K562 (cell line): ENCODE measurements around the gene CXCL6. TPM values are rescaled to one million over a fixed set of nuclear protein-coding genes. Genes with fewer than 3 reads are reported as not detected.

Source experiments
- ATAC-seq: fragments of 200-7000 bp; cut with Tn5 transposase; 3 replicates; pipeline ENCODE4 v1.9.1; 2020; ENCODE audit warnings: moderate library complexity
- BruUV-seq: library from RNA; stranded (reverse); fragments of 400-500 nt; replicated peaks from 2 replicates; lab custom pipeline; 2021; lab: Mats Ljungman, UMichigan
- CTCF ChIA-PET: fragments of 300-600 bp; formaldehyde crosslinking; extraction: SDS; loops from one replicate; lab custom pipeline; 2021; ENCODE audit warnings: low intra/inter-chr PET ratio; lab: Yijun Ruan, JAX
- POLR2A ChIA-PET: fragments of 300-600, 350-650 bp; sonication (Branson Sonifier 250); formaldehyde crosslinking; extraction: SDS; loops from one replicate; lab custom pipeline; 2021; ENCODE audit warnings: antibody characterized with exemption, inconsistent platforms; lab: Yijun Ruan, JAX
- DNase-seq, 4 experiments: peaks; one replicate each; pipeline versions ENCODE4 v3.0.0 to v3.0.0-alpha.2; 2011 to 2018; ENCODE audit warnings: low spot score in 3 of 4, mixed read lengths in 3 of 4; ENCODE audit errors: extremely low read depth in 1 of 4
- FAIRE-seq: peaks from 2 replicates; lab custom pipeline; 2011; peaks lifted over from hg19 to GRCh38; lab: Jason Lieb, UNC
- H2AFZ ChIP-seq: 2 replicates; pipeline ENCODE4 v1.6.0; 2011; ENCODE audit warnings: low read depth, low read length, control low read depth, inconsistent platforms
- H3K27ac ChIP-seq: fragments of 200-600 bp; 3 replicates; pipeline ENCODE4 v1.8.0; 2011; ENCODE audit warnings: low read depth, mild to moderate bottlenecking, control low read depth, inconsistent platforms, low read length, moderate library complexity, mixed read lengths; ENCODE audit errors: extremely low read depth
- H3K27me3 ChIP-seq, 2 experiments: fragments of 300-600 bp in 1 of 2; 2 replicates in 1 of 2; 3 replicates in 1 of 2; pipeline versions ENCODE4 v1.6.0 to v1.8.0; 2011; ENCODE audit warnings: inconsistent platforms in 2 of 2, low read length in 2 of 2, mild to moderate bottlenecking in 1 of 2, mixed read lengths in 1 of 2, moderate library complexity in 1 of 2; ENCODE audit not compliant: control insufficient read depth in 2 of 2, insufficient read depth in 2 of 2
- H3K36me3 ChIP-seq: fragments of 300-600 bp; 3 replicates; pipeline ENCODE4 v1.8.0; 2011; ENCODE audit warnings: mild to moderate bottlenecking, low read length, inconsistent platforms; ENCODE audit not compliant: control insufficient read depth, insufficient read depth
- H3K4me1 ChIP-seq, 2 experiments: fragments of 200-600 bp in 1 of 2; replicated peaks in 1 of 2; 2 replicates in 1 of 2; 3 replicates in 1 of 2; pipeline versions ENCODE4 v1.5.1 to v1.8.0; 2011; ENCODE audit warnings: inconsistent platforms in 2 of 2, low read length in 2 of 2, mild to moderate bottlenecking in 1 of 2, mixed read lengths in 1 of 2, moderate library complexity in 1 of 2; ENCODE audit not compliant: control insufficient read depth in 2 of 2, insufficient read depth in 2 of 2
- H3K4me2 ChIP-seq: 2 replicates; pipeline ENCODE4 v1.6.1; 2011; ENCODE audit warnings: low read length, control low read depth, inconsistent platforms, mixed read lengths; ENCODE audit not compliant: insufficient read depth
- H3K4me3 ChIP-seq: fragments of 200-600 bp; sonication (generic), shearing (Covaris generic); 2 replicates; pipeline ENCODE4 v1.5.1; 2016; ENCODE audit warnings: control low read depth, inconsistent platforms
- H3K79me2 ChIP-seq: fragments of 200-600 bp; 3 replicates; pipeline ENCODE4 v1.8.0; 2011; ENCODE audit warnings: low read length, inconsistent platforms; ENCODE audit not compliant: control insufficient read depth, insufficient read depth
- H3K9ac ChIP-seq, 2 experiments: 2 replicates each; pipeline versions ENCODE4 v1.6.0 to v1.6.1; 2011; ENCODE audit warnings: low read depth in 2 of 2, low read length in 2 of 2, control low read depth in 1 of 2, inconsistent platforms in 1 of 2, mild to moderate bottlenecking in 1 of 2, mixed read lengths in 1 of 2; ENCODE audit not compliant: insufficient read depth in 1 of 2
- H3K9me1 ChIP-seq: one replicate; pipeline ENCODE4 v1.6.0; 2011; ENCODE audit warnings: inconsistent platforms, mild to moderate bottlenecking, low read length, moderate library complexity; ENCODE audit not compliant: control insufficient read depth, insufficient read depth
- H3K9me3 ChIP-seq: replicated peaks from 2 replicates; pipeline ENCODE4 v1.5.1; 2011; ENCODE audit warnings: low read depth, low read length, inconsistent platforms; ENCODE audit not compliant: control insufficient read depth, insufficient read depth
- H4K20me1 ChIP-seq: replicated peaks from 2 replicates; pipeline ENCODE4 v1.6.1; 2011; ENCODE audit warnings: low read length, inconsistent platforms, mixed read lengths; ENCODE audit not compliant: control insufficient read depth, insufficient read depth
- DPF2 ChIP-seq: fragments of 450-650 bp; IDR thresholded peaks from 2 replicates; pipeline ENCODE4 v1.6.1; 2016
- FIP1L1 ChIP-seq: fragments of 200-400 bp; formaldehyde crosslinking; IDR thresholded peaks from 2 replicates; pipeline ENCODE4 v1.6.1; 2018; ENCODE audit warnings: mild to moderate bottlenecking, low read depth, low read length; ENCODE audit not compliant: poor library complexity, severe bottlenecking
- GATA2 ChIP-seq: sonication (generic); formaldehyde crosslinking; IDR thresholded peaks from 2 replicates; pipeline ENCODE4 v1.4.0; 2020; ENCODE audit warnings: mild to moderate bottlenecking, missing genetic modification reagents
- MAZ ChIP-seq, 2 experiments: fragments of 450-650 bp in 1 of 2; sonication (generic) in 1 of 2; formaldehyde crosslinking; IDR thresholded peaks in 1 of 2; conservative IDR thresholded peaks in 1 of 2; 2 replicates each; pipeline versions ENCODE4 v1.4.0 to v1.5.0; 2020; ENCODE audit warnings: mild to moderate bottlenecking in 1 of 2, missing genetic modification reagents in 1 of 2
- MEF2D ChIP-seq: conservative IDR thresholded peaks from 2 replicates; pipeline ENCODE4 v1.6.1; 2016; ENCODE audit warnings: low read depth, missing genetic modification characterization, missing compliant biosample characterization
- NR4A1 ChIP-seq, 2 experiments: fragments of 250-450 bp in 1 of 2; fragments of 450-650 bp in 1 of 2; sonication (Bioruptor Pico) in 1 of 2; IDR thresholded peaks; 2 replicates each; pipeline versions ENCODE4 v1.4.0 to v1.6.1; 2016 to 2020; ENCODE audit warnings: mild to moderate bottlenecking in 2 of 2, missing compliant biosample characterization in 1 of 2, missing genetic modification characterization in 1 of 2, moderate library complexity in 1 of 2
- NRF1 ChIP-seq, 2 experiments: fragments of 450-650 bp; IDR thresholded peaks in 1 of 2; conservative IDR thresholded peaks in 1 of 2; 2 replicates each; pipeline ENCODE4 v1.6.1; 2014; ENCODE audit warnings: mild to moderate bottlenecking in 2 of 2
- PTTG1 ChIP-seq: fragments of 450-650 bp; IDR thresholded peaks from 2 replicates; pipeline ENCODE4 v1.6.1; 2016; ENCODE audit warnings: low read depth, mild to moderate bottlenecking, missing genetic modification characterization, missing compliant biosample characterization
- RBM17 ChIP-seq: fragments of 200-400 bp; formaldehyde crosslinking; IDR thresholded peaks from 2 replicates; pipeline ENCODE4 v1.6.1; 2017; ENCODE audit warnings: low read depth, mild to moderate bottlenecking, low read length, borderline replicate concordance
- SMAD4 ChIP-seq: fragments of 250-450 bp; sonication (Bioruptor Pico); conservative IDR thresholded peaks from 2 replicates; pipeline ENCODE4 v1.8.0; 2021; ENCODE audit warnings: inconsistent platforms, mild to moderate bottlenecking, moderate library complexity
- TAF15 ChIP-seq: fragments of 200-400 bp; formaldehyde crosslinking; IDR thresholded peaks from 2 replicates; pipeline ENCODE4 v1.6.1; 2017; ENCODE audit warnings: mild to moderate bottlenecking, low read depth, low read length, moderate library complexity
- TEAD2 ChIP-seq: fragments of 450-650 bp; IDR thresholded peaks from 2 replicates; pipeline ENCODE4 v1.6.1; 2016; ENCODE audit warnings: missing genetic modification characterization, control low read depth, missing compliant biosample characterization
- XRCC3 ChIP-seq: fragments of 450-650 bp; IDR thresholded peaks from 2 replicates; pipeline ENCODE4 v1.6.1; 2017; ENCODE audit warnings: mild to moderate bottlenecking, moderate library complexity
- ZNF124 ChIP-seq: sonication (generic); formaldehyde crosslinking; IDR thresholded peaks from 2 replicates; pipeline ENCODE4 v1.8.1; 2022; ENCODE audit warnings: missing genetic modification reagents
- ZNF780A ChIP-seq: fragments of 250-450 bp; sonication (Bioruptor Pico); IDR thresholded peaks from 2 replicates; pipeline ENCODE4 v1.5.0; 2021; ENCODE audit warnings: mild to moderate bottlenecking
- WGBS: fragments of 100-300 bp; shearing (Covaris generic); methylation state at CpG from one replicate; pipeline ENCODE4 v1.1.6; 2016; ENCODE audit warnings: low coverage, mixed read lengths; ENCODE audit not compliant: insufficient coverage; ENCODE audit errors: missing lambda C conversion rate; 5-methylcytosine and 5-hydroxymethylcytosine counted together
- in situ Hi-C: fragments of 300-500 bp; cut with MboI; formaldehyde crosslinking; loops from 4 replicates; pipeline ENCODE4 v1.15.0; 2018; ENCODE audit warnings: inconsistent platforms, mixed read lengths
- intact Hi-C: fragments of 100-400 bp; cut with micrococcal nuclease; formaldehyde crosslinking; loops from 2 replicates; pipeline ENCODE4 v1.14.2; 2022
- polyA plus RNA-seq, 8 experiments: library from polyadenylated mRNA; depleted of rRNA in 4 of 8; stranded (reverse) in 5 of 8; unstranded in 3 of 8; fragments of >200 nt; fragmentation: Nextera tagmentation in 2 of 8; fragmentation: Illumina TruSeq in 1 of 8; extraction: Ambion mirVana in 2 of 8; extraction: Trizol in 1 of 8; gene quantifications; 2 replicates each; pipeline versions ENCODE4 v1.2.1 to v1.2.3, GENCODE V29; 2011 to 2014; ENCODE audit warnings: inconsistent platforms in 1 of 8, missing spikeins in 1 of 8
- total RNA-seq, 7 experiments: library from RNA; depleted of rRNA in 6 of 7; stranded (reverse); fragments of >200 nt in 6 of 7; fragmentation: Illumina TruSeq in 2 of 7; extraction: Trizol in 2 of 7; gene quantifications; 2 replicates each; pipeline versions ENCODE4 v1.2.1 to v1.2.3, GENCODE V29; 2011 to 2021; ENCODE audit warnings: low replicate concordance in 1 of 7
- TF ChIP-seq, protein P1 (sequence below): fragments of 200-800 bp; sonication (Bioruptor generic); IDR thresholded peaks from 2 replicates; pipeline ENCODE4 v1.6.1; 2017; ENCODE audit warnings: missing genetic modification characterization, missing compliant biosample characterization
- TF ChIP-seq, protein P2 (sequence below): fragments of 250-450 bp; sonication (Bioruptor Pico); IDR thresholded peaks from 2 replicates; pipeline ENCODE4 v1.6.1; 2021; ENCODE audit warnings: mild to moderate bottlenecking
- TF ChIP-seq, protein P3 (sequence below): sonication (generic); formaldehyde crosslinking; IDR thresholded peaks from 2 replicates; pipeline ENCODE4 v1.8.0; 2022; ENCODE audit warnings: missing genetic modification reagents, mild to moderate bottlenecking, borderline replicate concordance

Gene CXCL6
- total and polyA plus RNA-seq, 9 of the 15 experiments (the other 6 are each of a cell fraction or from before 2014, with no cell fraction given) = not detected

DNA sequence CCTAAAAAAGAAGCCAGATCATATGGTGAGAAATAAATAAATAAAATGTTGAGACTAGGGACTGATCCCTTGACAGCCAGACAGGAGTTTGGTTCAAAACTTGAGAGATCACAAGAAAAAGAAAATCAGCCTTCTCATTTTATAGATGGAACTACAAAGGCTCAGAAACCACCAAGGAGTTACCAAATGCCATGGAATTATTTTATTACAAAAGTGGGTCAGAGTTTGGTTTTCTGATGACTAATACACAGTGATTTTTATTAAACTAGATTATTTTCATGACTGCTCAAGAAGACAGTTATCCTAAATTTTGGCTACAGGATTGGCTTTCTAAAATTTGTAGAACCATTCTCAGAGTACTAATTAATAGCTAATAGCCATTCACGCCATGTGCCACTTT lies 38.9 kb downstream of the CXCL6 start:
- POLR2A ChIA-PET = interaction anchor here (0.5 kb wide), 1 partner anchor 170 kb away, joined by 3 read pairs; no protein-coding TSS in a partner anchor

DNA sequence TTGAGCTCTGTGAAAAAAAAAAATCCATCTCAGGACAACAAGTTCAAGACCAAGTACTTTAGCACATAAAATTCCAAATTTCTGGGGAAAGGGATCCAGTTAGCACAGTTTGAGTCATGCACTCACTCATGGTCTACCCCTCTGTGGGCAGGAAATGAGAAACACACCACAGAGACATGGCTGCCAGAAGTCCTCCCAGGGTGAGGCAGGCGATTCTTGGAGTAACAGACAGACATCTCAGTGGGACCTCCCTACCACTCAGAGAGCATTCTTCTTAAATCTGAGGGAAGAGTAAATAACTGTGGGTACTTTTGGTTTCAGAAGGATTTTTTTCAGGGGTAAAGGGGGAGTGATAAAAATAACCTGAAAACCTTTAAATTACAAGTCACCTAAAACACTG lies 46.8 kb downstream of the CXCL6 start:
- Histone ChIP-seq H3K9me3 (no peaks in the 10 kb centered on the region), H3K27ac (no peak overlapping the region), H3K4me1 (peaks cover 0 to 6% of the 10 kb centered on the region in 2 experiments; a peak in 2 of 5 replicates), H3K36me3 (no peaks in the 10 kb centered on the region), H3K9me1 (no peaks in the 10 kb centered on the region), H3K27me3 (no peaks in the 10 kb centered on the region), H3K9ac (no peak overlapping the region), H3K4me3 (no peak overlapping the region), H2AFZ (no peak overlapping the region), H4K20me1 (no peaks in the 10 kb centered on the region), H3K79me2 (no peaks in the 10 kb centered on the region), H3K4me2 (no peak overlapping the region)
- no peak for FAIRE-seq
- no TSS peak for BruUV-seq
- in situ Hi-C loops = no loop called here
- no peak for ATAC-seq
- 0% methylated on average over 1 of the region's 1 CpG for WGBS
- no peak for DNase-seq
- ChIA-PET CTCF (no interaction called here), POLR2A (no interaction called here)
- intact Hi-C loops = no loop called here
- TF ChIP-seq GATA2 (CRISPR knock-in tag) (no peak), NRF1 (conservative IDR thresholded peaks at IDR 0.05 in 1 of 2, IDR thresholded peaks at IDR 0.05 in 1 of 2) (no peak), ZNF124 (CRISPR knock-in tag) (no peak), ZNF780A (CRISPR knock-in tag) (no peak)
- TF ChIP-seq, protein P1, sequence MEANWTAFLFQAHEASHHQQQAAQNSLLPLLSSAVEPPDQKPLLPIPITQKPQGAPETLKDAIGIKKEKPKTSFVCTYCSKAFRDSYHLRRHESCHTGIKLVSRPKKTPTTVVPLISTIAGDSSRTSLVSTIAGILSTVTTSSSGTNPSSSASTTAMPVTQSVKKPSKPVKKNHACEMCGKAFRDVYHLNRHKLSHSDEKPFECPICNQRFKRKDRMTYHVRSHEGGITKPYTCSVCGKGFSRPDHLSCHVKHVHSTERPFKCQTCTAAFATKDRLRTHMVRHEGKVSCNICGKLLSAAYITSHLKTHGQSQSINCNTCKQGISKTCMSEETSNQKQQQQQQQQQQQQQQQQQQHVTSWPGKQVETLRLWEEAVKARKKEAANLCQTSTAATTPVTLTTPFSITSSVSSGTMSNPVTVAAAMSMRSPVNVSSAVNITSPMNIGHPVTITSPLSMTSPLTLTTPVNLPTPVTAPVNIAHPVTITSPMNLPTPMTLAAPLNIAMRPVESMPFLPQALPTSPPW (CRISPR knock-in tag) = no peak
- TF ChIP-seq, protein P2, sequence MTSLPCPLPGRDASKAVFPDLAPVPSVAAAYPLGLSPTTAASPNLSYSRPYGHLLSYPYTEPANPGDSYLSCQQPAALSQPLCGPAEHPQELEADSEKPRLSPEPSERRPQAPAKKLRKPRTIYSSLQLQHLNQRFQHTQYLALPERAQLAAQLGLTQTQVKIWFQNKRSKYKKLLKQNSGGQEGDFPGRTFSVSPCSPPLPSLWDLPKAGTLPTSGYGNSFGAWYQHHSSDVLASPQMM (CRISPR knock-in tag) = no peak
- TF ChIP-seq, protein P3, sequence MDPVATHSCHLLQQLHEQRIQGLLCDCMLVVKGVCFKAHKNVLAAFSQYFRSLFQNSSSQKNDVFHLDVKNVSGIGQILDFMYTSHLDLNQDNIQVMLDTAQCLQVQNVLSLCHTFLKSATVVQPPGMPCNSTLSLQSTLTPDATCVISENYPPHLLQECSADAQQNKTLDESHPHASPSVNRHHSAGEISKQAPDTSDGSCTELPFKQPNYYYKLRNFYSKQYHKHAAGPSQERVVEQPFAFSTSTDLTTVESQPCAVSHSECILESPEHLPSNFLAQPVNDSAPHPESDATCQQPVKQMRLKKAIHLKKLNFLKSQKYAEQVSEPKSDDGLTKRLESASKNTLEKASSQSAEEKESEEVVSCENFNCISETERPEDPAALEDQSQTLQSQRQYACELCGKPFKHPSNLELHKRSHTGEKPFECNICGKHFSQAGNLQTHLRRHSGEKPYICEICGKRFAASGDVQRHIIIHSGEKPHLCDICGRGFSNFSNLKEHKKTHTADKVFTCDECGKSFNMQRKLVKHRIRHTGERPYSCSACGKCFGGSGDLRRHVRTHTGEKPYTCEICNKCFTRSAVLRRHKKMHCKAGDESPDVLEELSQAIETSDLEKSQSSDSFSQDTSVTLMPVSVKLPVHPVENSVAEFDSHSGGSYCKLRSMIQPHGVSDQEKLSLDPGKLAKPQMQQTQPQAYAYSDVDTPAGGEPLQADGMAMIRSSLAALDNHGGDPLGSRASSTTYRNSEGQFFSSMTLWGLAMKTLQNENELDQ (CRISPR knock-in tag) = no peak

More for the DNA sequence above, 38.9 kb downstream of the CXCL6 start:
- H3K27me3 ChIP-seq = no peaks in the 10 kb centered on the region
- intact Hi-C loops = no loop called here
- H3K4me2 ChIP-seq = no peak overlapping the region
- no TSS peak for BruUV-seq
- H3K9ac ChIP-seq = no peak overlapping the region
- H3K9me1 ChIP-seq = no peaks in the 10 kb centered on the region
- H3K4me3 ChIP-seq = no peak overlapping the region
- FAIRE-seq = no peak
- no peaks in the 10 kb centered on the region for H3K4me1 ChIP-seq
- TF ChIP-seq NR4A1 (CRISPR knock-in tag; IDR thresholded peaks at IDR 0.05) (no peak), NR4A1 (tag; IDR thresholded peaks at IDR 0.05) (no peak), SMAD4 (CRISPR knock-in tag) (no peak), DPF2 (no peak), MAZ (CRISPR knock-in tag; conservative IDR thresholded peaks at IDR 0.05 in 1 of 2, IDR thresholded peaks at IDR 0.05 in 1 of 2) (no peak), MEF2D (tag) (no peak), RBM17 (no peak), XRCC3 (no peak), PTTG1 (tag) (no peak), TEAD2 (tag) (no peak), FIP1L1 (no peak), TAF15 (no peak)
- H3K27ac ChIP-seq = no peak overlapping the region
- H3K36me3 ChIP-seq = no peaks in the 10 kb centered on the region
- DNase-seq = no peak
- no peaks in the 10 kb centered on the region for H3K9me3 ChIP-seq
- 70% methylated on average over 1 of the region's 1 CpG for WGBS
- CTCF ChIA-PET = no interaction called here
- no peak overlapping the region for H2AFZ ChIP-seq
- H3K79me2 ChIP-seq = no peaks in the 10 kb centered on the region
- ATAC-seq = no peak
- in situ Hi-C loops = loop anchor here (10.0 kb wide), 1 partner anchor 259 kb away; no protein-coding TSS in a partner anchor
- no peaks in the 10 kb centered on the region for H4K20me1 ChIP-seq
